ENCODE measurements around the gene FBXO21.
"Not testable (repeated sequence)": the region's sequence is repeated elsewhere in the genome, so short reads cannot be mapped to it uniquely, and the experiment has no call there.

The FBXO21 gene

DNA sequence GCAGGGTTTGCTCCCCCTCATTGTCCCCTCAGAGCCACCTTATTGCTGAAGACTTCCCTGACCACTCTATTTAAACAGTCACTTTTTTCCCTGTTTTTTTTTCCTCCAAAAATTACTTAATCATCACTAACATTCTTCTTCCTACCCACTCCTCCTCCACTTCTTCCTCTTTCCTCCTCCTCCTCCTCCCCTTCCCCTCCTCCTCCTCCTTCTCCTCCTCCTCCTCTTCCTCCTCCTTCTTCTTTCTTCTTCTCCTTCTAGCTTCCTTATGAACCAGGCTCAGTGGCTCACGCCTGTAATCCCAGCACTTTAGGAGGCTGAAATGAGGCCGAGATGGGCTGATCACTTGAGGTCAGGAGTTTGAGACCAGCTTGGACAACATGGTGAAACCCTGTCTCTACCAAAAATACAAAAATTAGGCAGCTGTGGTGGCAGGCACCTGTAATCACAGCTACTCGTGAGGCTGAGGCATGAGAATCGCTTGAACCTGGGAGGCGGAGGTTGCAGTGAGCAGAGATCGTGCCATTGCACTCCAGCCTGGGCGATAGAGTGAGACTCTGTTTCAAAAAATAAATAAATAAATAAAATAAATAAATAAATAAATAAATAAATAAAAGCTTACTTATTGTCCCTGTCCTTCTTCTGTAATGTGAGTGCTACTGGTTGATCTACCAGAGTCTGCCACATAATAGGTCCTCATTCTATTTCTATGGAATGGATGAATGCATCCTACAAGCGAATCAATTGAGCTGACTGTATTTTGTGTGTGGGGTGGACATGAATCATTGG lies 9.9 kb upstream of the FBXO21 start:
- DNase-seq = not testable (repeated sequence)

DNA sequence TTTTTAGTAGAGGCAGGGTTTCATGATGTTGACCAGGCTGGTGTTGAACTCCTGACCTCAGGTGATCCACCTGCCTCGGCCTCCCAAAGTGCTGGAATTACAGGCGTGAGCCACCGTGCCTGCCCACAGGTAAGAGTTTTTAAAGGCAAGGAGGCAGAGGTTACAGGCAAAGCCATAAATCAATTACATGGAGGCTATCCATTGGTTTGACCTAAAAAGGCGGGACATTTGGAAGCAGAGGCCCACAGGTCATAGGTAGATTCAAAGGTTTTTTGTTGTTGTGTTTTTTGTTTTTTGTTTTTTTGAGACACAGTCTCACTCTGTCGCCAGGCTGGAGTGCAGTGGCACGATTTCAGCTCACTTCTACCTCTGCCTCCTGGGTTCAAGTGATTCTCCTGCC lies 6.1 kb upstream of the FBXO21 start:
- DNase-seq = not testable (repeated sequence)

DNA sequence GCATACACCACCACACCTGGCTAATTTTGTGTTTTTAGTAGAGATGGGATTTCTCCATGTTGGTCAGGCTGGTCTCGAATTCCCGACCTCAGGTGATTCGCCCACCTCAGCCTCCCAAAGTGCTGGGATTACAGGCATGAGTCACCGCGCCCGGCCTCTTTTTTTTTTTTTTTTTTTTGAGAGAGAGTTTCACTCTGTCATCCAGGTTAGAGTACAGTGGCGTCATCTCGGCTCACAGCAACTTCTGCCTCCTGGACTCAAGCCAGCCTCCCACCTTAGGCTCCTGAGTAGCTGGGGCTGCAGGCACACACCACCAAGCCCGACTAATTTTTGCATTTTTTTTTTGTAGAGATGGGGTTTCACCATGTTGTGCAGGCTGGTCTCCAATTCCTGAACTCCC lies 4.8 kb upstream of the FBXO21 start:
- DNase-seq = not testable (repeated sequence)

DNA sequence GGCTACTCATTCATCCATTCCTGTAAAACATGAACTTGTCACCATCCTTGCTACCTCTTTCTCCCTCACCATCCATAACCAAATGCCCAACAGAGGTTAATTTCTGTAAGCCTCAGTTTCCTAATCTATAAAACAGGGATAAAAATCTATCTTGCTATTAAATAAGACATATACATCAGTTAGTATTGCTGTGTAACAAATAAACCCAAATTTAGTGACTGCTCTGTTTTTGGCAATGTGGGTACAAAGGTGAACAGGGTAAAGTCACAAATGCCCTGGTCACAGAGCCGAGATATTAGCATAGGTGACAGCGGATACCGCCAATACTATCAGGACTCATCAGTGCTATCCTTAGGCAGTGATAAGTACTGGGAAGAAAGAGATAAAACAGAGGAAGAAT lies 3.6 kb upstream of the FBXO21 start:
- DNase-seq = no peak

DNA sequence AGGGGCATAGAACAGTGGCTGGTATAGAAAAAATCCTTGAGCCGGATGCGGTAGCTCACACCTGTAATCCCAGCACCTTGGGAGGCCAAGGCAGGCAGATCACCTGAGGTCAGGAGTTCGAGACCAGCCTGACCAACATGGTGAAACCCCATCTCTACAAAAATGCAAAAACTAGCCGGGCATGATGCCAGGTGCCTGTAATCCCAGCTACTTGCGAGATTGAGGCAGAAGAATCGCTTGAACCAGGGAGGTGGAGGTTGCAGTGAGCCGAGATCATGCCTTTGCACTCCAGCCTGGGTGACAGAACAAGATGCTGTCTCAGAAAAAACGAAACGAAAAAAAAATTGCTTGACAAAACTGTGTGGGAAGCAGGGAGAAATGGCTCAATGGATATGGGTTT lies 2.3 kb upstream of the FBXO21 start:
- DNase-seq = not testable (repeated sequence)

DNA sequence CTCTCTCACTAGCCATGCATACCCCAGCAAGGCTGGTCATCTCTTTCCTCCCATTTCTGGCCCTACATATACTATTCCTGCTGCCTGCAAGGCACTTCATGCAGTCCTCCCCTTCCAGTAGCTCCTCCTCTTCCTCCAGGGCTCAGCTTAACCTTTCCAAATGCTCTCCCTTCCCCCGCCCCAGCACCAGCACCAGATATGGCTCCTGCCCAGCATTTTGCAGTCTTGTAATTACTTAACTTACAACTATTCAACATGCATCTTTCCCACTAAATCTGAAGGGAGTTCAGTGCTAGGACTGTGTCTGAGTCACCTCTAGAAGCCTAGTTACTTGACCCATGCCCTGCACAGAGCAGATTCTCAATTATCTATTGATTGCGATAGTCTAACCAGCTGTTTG lies 1.8 kb upstream of the FBXO21 start:
- DNase-seq = no peak

DNA sequence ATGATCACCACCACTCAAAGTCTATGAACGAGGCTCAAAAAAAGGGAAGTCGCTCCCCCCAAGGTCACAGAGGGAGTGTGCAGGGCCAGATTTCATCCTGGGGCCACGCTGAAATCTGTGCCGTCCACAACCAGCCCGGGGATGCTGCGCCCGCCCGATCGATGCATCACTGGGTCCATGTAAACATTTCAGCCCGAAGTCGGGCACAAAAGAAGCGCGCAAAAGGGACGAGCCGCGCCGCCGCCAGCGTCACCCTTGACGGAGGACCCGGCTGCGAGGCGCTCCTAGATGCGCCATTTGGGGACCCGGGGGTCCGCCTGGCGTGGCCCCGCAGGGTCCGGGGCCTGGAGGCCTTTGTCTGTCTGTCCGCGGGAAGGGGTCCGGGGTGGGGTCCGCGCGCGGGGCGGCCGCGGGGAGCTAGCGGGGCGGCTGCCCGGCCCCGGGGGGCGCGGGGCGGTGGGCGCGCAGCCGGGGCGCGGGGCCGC lies 503 bp downstream of the FBXO21 start:
- peak; percentile 23 for DNase-seq

DNA sequence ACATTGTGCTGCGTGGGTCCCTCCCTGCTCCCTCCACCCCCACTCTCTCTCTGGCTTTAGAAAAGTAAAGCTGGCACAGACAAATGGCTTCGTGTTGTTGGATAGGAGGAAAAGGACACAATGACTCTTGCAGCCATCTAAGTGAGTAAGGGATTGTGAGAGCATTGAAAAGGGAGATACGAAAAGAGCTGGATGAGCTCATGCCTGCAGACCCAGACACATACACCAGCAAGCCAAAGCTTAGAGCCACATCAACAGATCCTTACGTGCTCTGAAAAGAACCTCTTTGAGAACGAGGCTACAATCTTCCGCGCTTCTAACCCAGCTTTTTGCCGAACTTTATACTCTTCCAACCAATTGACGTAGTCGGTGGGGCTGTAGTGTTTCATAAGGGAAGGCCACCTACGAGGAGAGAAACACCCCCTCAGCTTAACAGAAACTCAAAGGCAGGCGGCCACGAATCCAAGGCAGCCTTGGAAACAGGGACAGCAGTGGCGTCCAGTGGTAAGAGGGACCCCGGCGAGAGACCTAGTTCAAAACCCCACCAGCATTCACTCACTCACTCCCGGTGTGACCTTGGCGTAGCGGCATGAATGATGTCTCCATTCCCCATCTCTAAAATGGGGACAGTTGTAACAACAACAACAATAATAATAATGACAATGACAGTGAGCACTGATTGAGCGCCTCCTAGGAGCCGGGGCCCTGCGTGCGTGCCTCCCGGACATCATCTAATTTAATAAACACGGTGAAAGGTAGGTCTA lies 1.1 kb downstream of the FBXO21 start:
- peak; percentile 47 for DNase-seq

DNA sequence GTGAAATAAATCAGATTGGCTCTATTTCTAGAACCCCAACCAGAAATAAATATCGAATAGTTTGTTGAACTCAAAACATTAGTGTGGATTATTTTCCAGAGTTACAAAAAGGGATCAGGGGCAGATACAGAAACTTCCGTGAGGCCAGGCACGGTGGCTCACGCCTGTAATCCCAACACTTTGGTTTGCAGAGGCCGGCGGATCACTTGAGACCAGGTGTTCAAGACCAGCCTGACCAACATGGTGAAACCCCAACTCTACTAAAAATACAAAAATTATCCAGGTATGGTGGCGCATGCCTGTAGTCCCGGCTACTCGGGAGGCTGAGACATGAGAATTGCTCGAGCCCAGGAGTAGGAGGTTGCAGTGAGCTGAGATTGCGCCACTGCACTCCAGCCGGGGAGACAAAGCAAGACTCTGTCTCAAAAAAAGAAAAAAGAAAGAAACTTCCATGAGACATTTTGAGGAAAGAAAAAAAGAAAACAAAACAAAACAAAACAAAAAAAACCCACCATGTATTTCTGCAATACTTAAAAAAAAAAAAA lies 2.1 kb downstream of the FBXO21 start:
- DNase-seq = no peak

DNA sequence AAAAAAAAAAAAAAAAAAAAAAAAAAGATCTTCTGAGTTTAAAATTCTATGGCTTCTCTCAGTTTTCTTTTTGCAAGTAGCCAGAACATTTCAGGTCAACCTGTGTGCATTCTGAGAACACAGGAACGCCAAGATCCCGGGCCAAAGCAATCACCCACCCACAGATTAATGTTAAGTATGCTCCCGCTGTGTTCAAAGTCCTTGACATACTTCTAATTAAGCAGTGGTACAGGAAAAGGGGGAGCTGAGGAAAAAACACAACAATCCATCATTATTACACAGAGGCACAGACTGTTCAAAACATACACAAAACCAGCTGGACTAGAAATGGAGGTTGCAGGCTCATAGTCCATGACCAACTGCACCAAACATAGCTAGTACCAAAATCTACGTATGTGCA lies 2.8 kb downstream of the FBXO21 start:
- no peak for DNase-seq

DNA sequence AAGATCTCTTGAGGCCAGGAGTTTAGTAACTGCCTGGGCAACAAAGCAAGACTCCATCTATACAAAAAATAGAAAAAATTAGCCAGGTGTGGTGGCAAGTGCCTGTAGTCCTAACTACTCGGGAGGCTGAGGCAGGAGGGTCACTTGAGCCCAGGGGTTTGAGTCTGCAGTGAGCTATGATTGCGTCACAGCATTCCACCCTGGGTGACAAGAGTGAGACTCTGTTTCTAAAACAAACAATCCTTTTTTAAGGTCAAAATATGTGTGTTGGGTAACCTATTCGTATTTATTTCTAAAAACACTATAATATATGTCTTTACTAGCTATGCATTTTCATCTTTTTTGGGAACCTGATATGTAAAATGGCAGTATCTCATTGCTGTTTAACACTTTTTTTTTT lies 7.4 kb downstream of the FBXO21 start:
- no peak for DNase-seq

DNA sequence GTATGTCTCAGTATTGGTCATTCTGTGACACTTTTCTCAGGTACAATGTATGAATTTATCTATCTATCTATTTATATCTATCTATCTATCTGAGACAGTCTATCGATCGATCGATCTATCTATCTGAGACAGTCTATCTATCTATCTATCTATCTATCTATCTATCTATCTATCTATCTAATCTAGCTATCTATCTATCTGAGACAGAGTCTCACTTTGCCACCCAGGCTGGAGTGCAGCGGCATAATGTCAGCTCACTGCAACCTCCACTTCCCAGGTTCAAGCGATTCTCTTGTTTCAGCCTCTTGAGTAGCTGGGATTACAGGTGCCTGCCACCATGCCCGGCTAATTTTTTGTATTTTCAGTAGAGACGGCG lies 8.8 kb downstream of the FBXO21 start:
- not testable (repeated sequence) for DNase-seq

DNA sequence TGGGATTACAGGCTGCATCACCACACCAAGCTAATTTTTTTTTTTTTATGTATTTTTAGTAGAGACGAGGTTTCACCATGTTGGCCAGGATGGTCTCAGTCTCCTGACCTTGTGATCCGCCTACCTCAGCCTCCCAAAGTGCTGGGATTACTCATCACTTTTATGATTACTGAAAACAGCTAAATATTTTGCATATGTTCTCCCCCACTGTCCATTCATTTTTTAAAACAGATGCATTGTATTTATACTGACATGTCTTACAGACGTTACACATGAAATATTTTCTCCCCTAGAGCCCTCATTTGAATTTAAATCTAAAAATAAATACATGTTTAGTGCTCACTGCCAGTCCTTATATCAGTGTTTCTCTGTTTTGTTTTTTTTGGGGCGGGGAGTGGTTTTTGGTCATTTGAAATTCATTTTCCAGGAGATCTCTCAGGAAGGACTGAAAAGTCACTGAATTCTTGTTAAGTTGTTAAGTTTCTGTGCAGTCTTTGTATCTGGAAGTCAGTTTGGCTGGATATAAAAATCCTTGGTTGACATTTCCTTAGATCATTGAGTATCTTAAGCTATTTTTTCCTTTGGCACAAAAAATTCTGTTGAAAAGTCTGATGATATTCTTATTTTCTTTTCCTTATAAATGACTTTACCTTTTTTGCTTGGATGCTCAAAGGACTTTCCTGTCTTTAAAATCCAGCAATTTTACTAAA lies 9.4 kb downstream of the FBXO21 start:
- no peak for DNase-seq

DNA sequence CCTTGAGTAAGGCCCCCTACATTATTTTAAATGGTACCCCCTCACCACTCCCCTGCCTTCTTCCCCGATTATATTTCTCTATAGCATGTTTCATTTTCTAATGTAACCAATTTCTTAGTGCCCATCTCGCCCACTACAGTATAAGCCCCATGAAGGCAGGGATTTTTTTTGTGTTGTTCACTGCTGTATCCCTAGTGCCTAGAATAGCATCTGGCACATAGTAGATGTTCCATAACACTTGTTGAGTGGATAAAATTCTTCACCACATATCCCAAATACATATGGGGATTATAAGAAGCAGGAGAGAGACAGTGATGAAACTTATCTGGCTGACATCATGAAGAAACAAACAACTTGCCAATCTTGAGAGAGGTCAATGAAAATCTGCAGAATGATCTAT lies 11.5 kb downstream of the FBXO21 start:
- no peak for DNase-seq

DNA sequence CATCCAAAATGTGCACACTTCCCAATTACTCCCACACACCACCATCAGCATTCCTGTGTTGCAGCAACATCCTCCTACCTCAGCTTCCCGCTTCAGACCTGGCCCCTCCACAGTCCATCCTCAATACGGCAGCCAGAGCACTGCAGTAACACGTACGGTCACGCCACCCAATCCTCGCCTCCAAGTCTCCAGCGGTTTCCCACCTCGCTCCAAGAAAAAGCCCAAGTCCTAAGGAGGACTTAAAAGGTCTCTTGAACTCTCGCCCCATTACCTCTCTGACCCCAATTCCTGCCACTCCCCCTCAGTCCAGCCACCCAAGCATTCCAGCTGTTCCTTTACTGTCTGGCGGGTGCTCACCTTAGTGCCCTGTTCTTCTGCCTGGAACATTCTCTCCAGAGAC lies 12.0 kb downstream of the FBXO21 start:
- DNase-seq = no peak

DNA sequence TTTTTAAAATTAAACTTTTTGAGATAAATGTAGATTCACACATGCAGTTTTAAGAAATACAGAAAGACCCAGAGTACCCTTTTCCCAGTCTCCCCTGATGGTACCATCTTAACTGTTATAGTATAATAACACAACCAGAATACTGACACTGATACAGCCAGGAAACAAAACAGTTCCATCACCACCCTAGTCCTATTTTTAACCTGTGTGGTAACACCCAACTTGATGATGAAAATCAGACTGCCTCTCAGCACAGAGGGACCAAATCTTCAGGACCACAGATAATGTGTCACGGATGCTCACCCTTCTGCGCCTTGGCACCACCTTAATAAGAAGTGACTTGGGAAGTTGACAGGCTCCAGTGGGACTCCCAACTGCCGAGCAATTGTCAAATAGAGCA lies 18.1 kb downstream of the FBXO21 start:
- no peak for DNase-seq

DNA sequence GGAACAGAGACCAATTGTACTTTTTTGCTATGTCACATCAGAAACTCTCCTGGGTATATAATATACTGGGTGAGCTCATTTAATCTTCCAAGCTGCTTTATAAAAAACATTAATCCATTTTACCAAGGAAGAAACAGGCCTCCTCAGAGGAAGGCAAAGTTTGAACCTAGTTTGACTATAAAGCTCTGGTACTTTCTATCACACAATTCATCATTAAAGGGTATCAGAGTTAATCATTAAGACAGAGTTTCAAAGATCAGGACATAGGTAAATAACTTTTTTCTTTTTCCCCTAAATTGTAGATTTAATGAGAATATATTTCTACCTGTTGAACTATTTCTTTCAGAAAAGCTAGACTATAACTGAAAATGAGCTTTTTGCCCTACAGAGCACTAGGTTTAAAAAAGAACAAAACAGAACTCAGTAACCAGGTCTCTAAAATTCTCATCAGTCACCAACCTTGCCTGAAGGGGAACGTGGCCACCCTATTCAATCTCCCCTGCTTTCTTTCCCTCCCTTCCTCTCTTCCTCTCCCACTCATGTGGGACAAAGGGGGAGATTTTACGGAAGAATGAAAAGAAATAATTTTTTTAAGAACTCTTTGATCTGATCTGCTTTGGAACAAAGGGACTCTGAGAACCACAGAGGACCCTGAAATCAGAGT lies 18.6 kb downstream of the FBXO21 start:
- DNase-seq = no peak

DNA sequence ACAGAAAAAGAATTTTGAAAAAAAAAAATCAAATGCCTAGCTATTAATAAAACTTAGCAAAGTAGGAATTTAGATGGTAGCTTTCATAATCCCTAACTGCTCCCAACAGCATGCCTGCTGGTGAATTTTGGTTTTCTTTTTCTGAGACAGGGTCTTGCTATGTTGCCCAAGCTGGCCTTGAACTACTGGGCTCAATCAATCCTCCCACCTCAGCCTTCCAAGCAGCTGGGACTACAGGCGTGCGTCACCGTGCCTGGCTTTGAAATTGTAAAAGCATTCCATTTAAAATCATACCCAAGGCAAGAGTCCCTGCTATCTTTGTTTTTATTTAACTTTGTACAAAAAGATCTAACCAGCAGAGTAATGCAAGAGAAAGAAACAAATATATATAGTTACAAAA lies 20.7 kb downstream of the FBXO21 start:
- DNase-seq = no peak

DNA sequence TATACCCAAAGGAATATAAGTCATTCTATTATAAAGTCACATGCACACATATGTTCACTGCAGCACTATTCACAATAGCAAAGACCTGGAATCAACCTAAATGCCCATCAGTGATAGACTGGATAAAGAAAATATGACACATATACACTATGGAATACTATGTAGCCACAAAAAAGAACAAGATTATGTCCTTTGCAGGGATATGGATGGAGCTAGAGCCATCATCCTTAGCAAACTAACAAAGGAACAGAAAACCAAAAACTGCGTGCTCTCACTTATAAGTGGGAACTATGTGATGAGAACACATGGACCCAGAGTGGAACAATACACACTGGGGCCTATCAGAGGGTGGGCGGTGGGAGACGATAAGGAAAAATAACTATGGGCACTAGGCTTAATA lies 21.3 kb downstream of the FBXO21 start:
- DNase-seq = no peak

DNA sequence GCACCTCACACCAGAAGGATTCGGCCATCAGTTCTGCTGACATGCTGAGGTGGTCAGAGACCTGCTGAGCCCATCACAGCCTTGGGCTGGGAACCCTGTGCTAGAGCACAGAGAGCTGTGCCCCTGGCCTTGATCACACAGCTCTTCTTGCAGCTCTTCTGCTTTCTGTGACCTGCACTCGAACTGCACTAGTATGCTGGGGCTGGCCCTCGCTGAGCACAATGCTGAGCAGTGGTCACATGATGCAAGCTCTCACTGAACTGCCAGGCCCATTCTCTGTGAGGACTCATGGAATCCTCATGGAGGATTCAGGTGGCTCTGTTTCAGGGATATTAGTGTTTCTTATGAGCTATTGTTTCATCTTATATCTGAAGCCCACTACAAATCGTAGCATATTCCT lies 22.5 kb downstream of the FBXO21 start:
- no peak for DNase-seq

DNA sequence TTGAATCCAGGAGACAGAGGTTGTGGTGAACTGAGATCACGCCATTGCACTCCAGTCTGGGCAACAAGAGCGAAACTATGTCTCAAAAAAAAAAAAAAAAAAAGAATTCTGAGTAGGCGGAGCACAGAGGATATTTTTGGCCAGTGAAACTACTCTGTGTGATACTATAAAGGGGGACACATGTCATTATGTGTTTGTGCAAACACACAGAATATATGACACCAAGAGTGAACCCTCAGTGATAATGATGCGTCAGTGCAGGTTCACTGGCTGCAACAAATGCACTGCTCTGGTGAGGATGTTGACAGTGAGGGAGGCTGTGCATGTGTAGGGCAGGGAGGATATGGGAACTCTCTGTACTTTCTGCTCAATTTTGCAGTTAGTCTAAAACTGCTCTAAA lies 24.2 kb downstream of the FBXO21 start:
- no peak for DNase-seq

DNA sequence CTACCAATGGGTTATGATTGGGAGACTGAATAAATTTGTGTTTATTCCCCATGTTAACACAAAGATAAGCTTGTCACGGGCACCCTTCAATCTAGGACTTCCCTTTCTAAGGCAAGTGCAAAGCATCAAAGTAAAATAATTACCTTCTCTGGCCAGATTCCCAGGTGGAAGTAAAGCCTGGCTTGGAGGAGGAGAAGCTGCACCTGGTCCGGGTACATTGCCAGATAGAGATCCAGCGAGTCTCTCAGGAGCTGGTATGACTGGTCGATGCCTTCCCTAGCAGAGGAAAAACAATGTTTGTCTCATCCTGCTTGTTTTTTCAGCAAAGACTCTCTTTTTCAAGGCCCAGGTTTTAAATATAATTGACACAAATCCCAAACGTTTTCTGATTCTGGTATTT lies 24.9 kb downstream of the FBXO21 start:
- DNase-seq = no peak

DNA sequence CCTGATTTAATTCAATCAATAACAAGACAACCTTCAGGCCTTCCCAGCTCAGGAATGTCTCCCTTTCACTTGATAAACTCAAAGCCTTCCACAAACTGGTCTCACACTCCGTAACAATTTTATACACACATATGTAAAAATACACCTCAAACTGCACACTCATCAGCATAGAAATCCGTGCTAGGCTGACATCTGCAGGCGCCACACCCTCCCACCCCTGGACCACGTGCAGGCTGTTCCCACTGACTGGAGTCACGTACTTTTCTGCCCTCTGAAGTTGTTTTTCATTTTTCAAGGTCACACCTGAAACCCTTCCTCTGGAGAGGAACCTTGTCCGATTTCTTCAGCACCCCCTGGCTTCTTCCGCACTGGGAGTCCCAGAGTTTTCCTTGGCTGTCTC lies 27.6 kb downstream of the FBXO21 start:
- no peak for DNase-seq
